Measurements from ENCODE around the gene RIMS3. TPM values are rescaled to one million over a fixed set of nuclear protein-coding genes. Genes with fewer than 3 reads are reported as not detected.
"Not testable (repeated sequence)": the region's sequence is repeated elsewhere in the genome, so short reads cannot be mapped to it uniquely, and the experiment has no call there.

Gene RIMS3
- polyA plus RNA-seq, 10 donors, result 0.32 to 0.75 (median 0.62) TPM

GRCh38 chr1:40630488-40631223, 34.8 kb downstream of the RIMS3 start:
- DNase-seq, result peak in 1 of 3 donors; percentile 20

GRCh38 chr1:40629546-40629945, 35.9 kb downstream of the RIMS3 start:
- not testable (repeated sequence) for DNase-seq

GRCh38 chr1:40628903-40629292, 36.6 kb downstream of the RIMS3 start:
- no peak for DNase-seq

- no peak for DNase-seq
Measured at GRCh38 chr1:40627987-40628902, 37.2 kb downstream of the RIMS3 start.

- no peak for DNase-seq
Measured at GRCh38 chr1:40626383-40626770, 39.1 kb downstream of the RIMS3 start.

- no peak for DNase-seq
Measured at GRCh38 chr1:40625476-40626382, 39.8 kb downstream of the RIMS3 start.

- DNase-seq, result no peak
Measured at GRCh38 chr1:40625076-40625475, 40.4 kb downstream of the RIMS3 start.

- no peak for DNase-seq
Measured at GRCh38 chr1:40622936-40623629, 42.4 kb downstream of the RIMS3 start.

- DNase-seq, result no peak
Measured at GRCh38 chr1:40621821-40622450, 43.5 kb downstream of the RIMS3 start.

GRCh38 chr1:40620586-40621210, 44.8 kb downstream of the RIMS3 start:
- no peak for DNase-seq

- no peak for DNase-seq
Measured at GRCh38 chr1:40620150-40620549, 45.3 kb downstream of the RIMS3 start.

GRCh38 chr1:40618108-40618507, 47.4 kb downstream of the RIMS3 start:
- DNase-seq, result no peak

- DNase-seq, result peak; percentile 41 to 77 (median 70)
Measured at GRCh38 chr1:40612345-40612831, 53.1 kb downstream of the RIMS3 start.

- DNase-seq, result no peak
Measured at GRCh38 chr1:40610156-40610555, 55.3 kb downstream of the RIMS3 start.

GRCh38 chr1:40607921-40608320, 57.6 kb downstream of the RIMS3 start:
- no peak for DNase-seq

- no peak for DNase-seq
Measured at GRCh38 chr1:40606978-40607377, 58.5 kb downstream of the RIMS3 start.

- DNase-seq, result no peak
Measured at GRCh38 chr1:40606194-40606593, 59.3 kb downstream of the RIMS3 start.

GRCh38 chr1:40599926-40600325, 65.6 kb downstream of the RIMS3 start:
- peak in 1 of 3 donors; percentile 4 for DNase-seq

- no peak for DNase-seq
Measured at GRCh38 chr1:40595623-40596022, 69.9 kb downstream of the RIMS3 start.

- no peak for DNase-seq
Measured at GRCh38 chr1:40594187-40594531, 71.3 kb downstream of the RIMS3 start.
